22Rv1 (cell line): ENCODE data around the gene NUCKS1.

ENCODE experiments used
- CTCF ChIP-seq: fragments of 450-650 bp; IDR thresholded peaks from 2 replicates; pipeline ENCODE4 v1.5.1; 2017; ENCODE audit warnings: mild to moderate bottlenecking
- ZFX ChIP-seq: fragments of 450-650 bp; IDR thresholded peaks from 2 replicates; pipeline ENCODE4 v1.6.1; 2017; ENCODE audit warnings: antibody characterized with exemption, borderline replicate concordance

DNA sequence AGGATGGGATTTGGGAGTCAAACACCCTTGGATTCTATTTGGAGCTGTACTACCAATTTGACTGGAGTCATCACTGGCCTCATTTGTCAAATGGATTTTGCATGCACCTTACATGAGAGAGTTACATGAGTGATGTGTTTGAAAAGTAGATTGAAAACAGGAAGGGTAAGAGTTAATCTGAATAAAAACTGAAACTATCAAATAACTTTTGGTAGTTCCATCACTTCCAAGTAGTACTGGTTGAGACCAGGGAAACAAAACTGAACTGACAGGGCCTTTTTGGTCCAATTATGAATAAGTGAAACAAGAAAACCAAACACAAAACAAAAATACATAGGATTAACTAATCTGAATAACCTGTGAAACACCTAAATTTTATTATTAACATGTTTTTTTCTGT, 30.2 kb downstream of the NUCKS1 start:
- no peak for TF ChIP-seq CTCF
- TF ChIP-seq ZFX, result no peak
